Measurements from ENCODE around the gene ADAM15. TPM values are rescaled to one million over a fixed set of nuclear protein-coding genes. Genes with fewer than 3 reads are reported as not detected.
A peak's percentile ranks its signal among the peaks of the same experiment; 100 is the strongest.

The ADAM15 gene
- polyA plus RNA-seq, 2 of the 4 experiments (the other 2 are of a cell fraction): 25.6 to 33.0 TPM

DNA sequence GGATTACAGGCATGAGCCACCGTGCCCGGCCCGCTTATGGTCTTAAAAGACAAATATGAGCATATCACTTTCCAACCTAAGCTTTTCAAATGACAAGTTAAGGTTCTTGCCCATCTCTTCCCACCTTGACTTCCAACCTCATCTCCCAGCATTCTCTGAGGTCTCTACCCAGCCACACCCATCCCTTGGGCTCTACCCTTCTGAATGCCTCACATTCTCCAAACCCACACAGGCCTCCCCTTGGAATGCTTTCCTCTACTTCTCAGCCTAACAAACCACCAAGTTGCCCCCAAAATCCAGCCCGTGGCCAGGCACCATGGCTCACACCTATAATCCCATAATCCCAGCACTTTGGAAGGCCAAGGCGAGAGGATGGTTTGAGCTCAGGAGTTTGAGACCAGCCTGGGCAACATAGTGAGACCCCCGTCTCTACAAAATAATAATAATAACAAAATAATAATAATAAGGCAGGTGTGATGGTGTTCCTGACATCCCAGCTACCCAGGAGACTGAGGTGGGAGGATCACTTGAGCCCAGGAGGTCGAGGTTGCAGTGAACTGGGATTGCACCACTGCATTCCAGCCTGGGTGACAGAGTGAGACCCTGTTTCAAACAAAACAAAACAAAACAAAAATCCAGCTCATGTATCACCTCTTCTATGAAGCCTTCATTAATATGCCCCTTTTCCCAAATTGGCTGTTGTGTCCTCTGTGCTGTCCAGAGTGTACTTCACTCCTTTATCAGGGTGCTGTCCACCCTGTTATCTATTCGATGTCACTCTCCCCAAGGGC is 28.8 kb upstream of the ADAM15 start:
- Histone ChIP-seq H3K4me3 (no peak overlapping the region), H3K4me2 (peak overlapping the region; percentile 3), H3K9me3 (no peaks in the 10 kb centered on the region), H3K4me1 (peaks cover 83% of the 10 kb centered on the region), H3K27ac (peak overlapping the region; percentile 71 to 75; a peak in 5 of 6 replicates)
- TF ChIP-seq HMGXB4 (CRISPR knock-in tag; IDR thresholded peaks at IDR 0.05; ENCODE audit: borderline replicate concordance): no peak
- TF ChIP-seq CEBPB (IDR thresholded peaks at IDR 0.05): peak in 1 of 2 experiments; percentile 11; a peak in 1 of 4 replicates
- no peak for TF ChIP-seq ZC3H11A (IDR thresholded peaks at IDR 0.05)
- no peak for TF ChIP-seq BCL3 (IDR thresholded peaks at IDR 0.05)
- no peak for TF ChIP-seq BHLHE40 (IDR thresholded peaks at IDR 0.05; ENCODE audit: low read depth, low read length)
- TF ChIP-seq EHMT2 (IDR thresholded peaks at IDR 0.05; ENCODE audit: low read depth): no peak
- POLR2A ChIA-PET: interaction anchor here (1.5 kb wide), 1 partner anchor 29 kb away, joined by 5 read pairs; the partner anchor contains the start of gene ADAM15
- WGBS (ENCODE audit: missing lambda C conversion rate): 73% methylated on average over 8 of the region's 8 CpGs
- ATAC-seq (no peak; a peak in 1 of 6 replicates), DNase-seq (ENCODE audit: low read depth in 1 of 2, low spot score in 1 of 2) (peak in 1 of 2 experiments; percentile 38), FAIRE-seq (no peak)
- CTCF ChIA-PET: interaction anchor here (1.3 to 1.7 kb wide), 4 partner anchors 63 to 542 kb away, joined by 4 to 6 read pairs (median 4); partner anchors contain the start of gene KRTCAP2

GRCh38 chr1:155022927-155023236 is 28.2 kb upstream of the ADAM15 start:
- 28% methylated on average over 4 of the region's 4 CpGs for WGBS (ENCODE audit: missing lambda C conversion rate)
- ATAC-seq: peak; percentile 10 to 18; a peak in 2 of 6 replicates
- DNase-seq (ENCODE audit: low read depth in 1 of 2, low spot score in 1 of 2): peak in 1 of 2 experiments; percentile 43
- FAIRE-seq: no peak
- POLR2A ChIA-PET: interaction anchor here (1.5 kb wide), 1 partner anchor 28 kb away, joined by 5 read pairs; the partner anchor contains the start of gene ADAM15
- Histone ChIP-seq H3K27ac (peak overlapping the region; percentile 71 to 75; a peak in 5 of 6 replicates), H3K4me1 (peaks cover 80% of the 10 kb centered on the region), H3K4me3 (no peak overlapping the region), H3K9me3 (no peaks in the 10 kb centered on the region), H3K4me2 (peak overlapping the region; percentile 3)
- TF ChIP-seq FOSB (CRISPR knock-in tag; IDR thresholded peaks at IDR 0.05) (no peak), KDM1A (IDR thresholded peaks at IDR 0.05; ENCODE audit: low read depth) (no peak), RARB (CRISPR knock-in tag; IDR thresholded peaks at IDR 0.05) (no peak), GATA3 (IDR thresholded peaks at IDR 0.05; ENCODE audit: borderline replicate concordance) (no peak), FOSL2 (IDR thresholded peaks at IDR 0.05) (no peak), FOSL2 (CRISPR knock-in tag; IDR thresholded peaks at IDR 0.05) (no peak), USF2 (IDR thresholded peaks at IDR 0.05) (no peak)
- TF ChIP-seq, protein P1, sequence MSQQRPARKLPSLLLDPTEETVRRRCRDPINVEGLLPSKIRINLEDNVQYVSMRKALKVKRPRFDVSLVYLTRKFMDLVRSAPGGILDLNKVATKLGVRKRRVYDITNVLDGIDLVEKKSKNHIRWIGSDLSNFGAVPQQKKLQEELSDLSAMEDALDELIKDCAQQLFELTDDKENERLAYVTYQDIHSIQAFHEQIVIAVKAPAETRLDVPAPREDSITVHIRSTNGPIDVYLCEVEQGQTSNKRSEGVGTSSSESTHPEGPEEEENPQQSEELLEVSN (IDR thresholded peaks at IDR 0.05; ENCODE audit: borderline replicate concordance, low read depth): no peak
- CTCF ChIA-PET: interaction anchor here (1.3 to 1.7 kb wide), 3 partner anchors 62 to 543 kb away, joined by 4 to 6 read pairs (median 4); no protein-coding TSS in a partner anchor

- ATAC-seq (peak in 1 of 2 experiments; percentile 5; a peak in 1 of 6 replicates), FAIRE-seq (peak; percentile 7), DNase-seq (ENCODE audit: low read depth in 1 of 2, low spot score in 1 of 2) (no peak)
- no peaks in the 10 kb centered on the region for H3K9me3 ChIP-seq
- H3K4me2 ChIP-seq: no peak overlapping the region
- H3K4me3 ChIP-seq: no peak overlapping the region
- ChIA-PET CTCF (interaction anchor here (0.9 to 1.3 kb wide), 2 partner anchors 120 to 464 kb away, joined by 3 to 4 read pairs; no protein-coding TSS in a partner anchor), POLR2A (interaction anchor here (1.5 kb wide), 1 partner anchor 27 kb away, joined by 5 read pairs; the partner anchor contains the start of gene ADAM15)
- H3K27ac ChIP-seq: peak overlapping the region; percentile 71 to 75; a peak in 3 of 6 replicates
- TF ChIP-seq GATA3 (IDR thresholded peaks at IDR 0.05; ENCODE audit: borderline replicate concordance) (no peak), HDAC2 (IDR thresholded peaks at IDR 0.05) (no peak), SMC3 (IDR thresholded peaks at IDR 0.05) (no peak), CTCF (IDR thresholded peaks at IDR 0.05) (no peak), HMGXB4 (CRISPR knock-in tag; IDR thresholded peaks at IDR 0.05; ENCODE audit: borderline replicate concordance) (no peak), KDM1A (IDR thresholded peaks at IDR 0.05; ENCODE audit: low read depth) (no peak), POLR2A (IDR thresholded peaks at IDR 0.05; ENCODE audit: low read length) (no peak), NR3C1 (IDR thresholded peaks at IDR 0.05) (no peak), ZSCAN20 (CRISPR knock-in tag; IDR thresholded peaks at IDR 0.05) (no peak)
- 81% methylated on average over 5 of the region's 5 CpGs for WGBS (ENCODE audit: missing lambda C conversion rate)
- peaks cover 72% of the 10 kb centered on the region for H3K4me1 ChIP-seq
Measured at GRCh38 chr1:155023627-155024026, 27.5 kb upstream of the ADAM15 start.

Data from A549 (cell line).